GM12878 (cell line): ENCODE results near the gene FGF14. TPM values are rescaled to one million over a fixed set of nuclear protein-coding genes. Genes with fewer than 3 reads are reported as not detected.

Experiments used
- ATAC-seq: fragments of 200-7000 bp; cut with Tn5 transposase; 3 replicates; pipeline ENCODE4 v1.9.1; 2020; ENCODE audit warnings: mild to moderate bottlenecking, moderate library complexity
- BruUV-seq: library from RNA; stranded (reverse); fragments of 400-500 nt; replicated peaks from 2 replicates; lab custom pipeline; 2021; lab: Mats Ljungman, UMichigan
- CTCF ChIA-PET: fragments of 300-600 bp; sonication (Branson Sonifier 250); formaldehyde crosslinking; extraction: SDS; loops from one replicate; lab custom pipeline; 2021; ENCODE audit warnings: inconsistent platforms; lab: Yijun Ruan, JAX
- POLR2A ChIA-PET: fragments of 350-600 bp; formaldehyde crosslinking; extraction: SDS; loops from one replicate; lab custom pipeline; 2021; ENCODE audit warnings: inconsistent platforms; lab: Charles Lee
- RAD21 ChIA-PET: fragments of 300-600 bp; sonication (Branson Sonifier 250); formaldehyde crosslinking; loops from one replicate; lab custom pipeline; 2023; ENCODE audit warnings: antibody characterized with exemption; ENCODE audit not compliant: unreplicated experiment; lab: Charles Lee
- SMC1A ChIA-PET: fragments of 300-600 bp; sonication (Branson Sonifier 250); formaldehyde crosslinking; loops from one replicate; lab custom pipeline; 2023; ENCODE audit not compliant: unreplicated experiment, uncharacterized antibody; lab: Charles Lee
- DNase-seq: peaks from one replicate; pipeline ENCODE4 v3.0.0-alpha.2; 2011; ENCODE audit warnings: low read depth, low spot score
- FAIRE-seq: peaks from 3 replicates; lab custom pipeline; 2011; peaks lifted over from hg19 to GRCh38; lab: Jason Lieb, UNC
- H2AFZ ChIP-seq: 2 replicates; pipeline ENCODE4 v1.6.0; 2011; ENCODE audit warnings: low read depth, low read length, control low read depth; ENCODE audit not compliant: control insufficient read depth
- H3K27ac ChIP-seq: 2 replicates; pipeline ENCODE4 v1.5.1; 2011; ENCODE audit warnings: control low read depth; ENCODE audit not compliant: control insufficient read depth, insufficient read depth
- H3K27me3 ChIP-seq, 2 experiments: replicated peaks in 1 of 2; 2 replicates each; pipeline versions ENCODE4 v1.6.0 to v1.6.1; 2011; ENCODE audit warnings: low read length in 1 of 2; ENCODE audit not compliant: control insufficient read depth in 2 of 2, insufficient read depth in 2 of 2
- H3K36me3 ChIP-seq, 2 experiments: 2 replicates each; pipeline ENCODE4 v1.5.1; 2011; ENCODE audit warnings: low read length in 1 of 2; ENCODE audit not compliant: control insufficient read depth in 2 of 2, insufficient read depth in 2 of 2
- H3K4me1 ChIP-seq: 2 replicates; pipeline ENCODE4 v1.6.1; 2011; ENCODE audit warnings: mild to moderate bottlenecking, low read length, moderate library complexity, mixed read lengths; ENCODE audit not compliant: control insufficient read depth, insufficient read depth
- H3K4me2 ChIP-seq: 2 replicates; pipeline ENCODE4 v1.6.0; 2011; ENCODE audit warnings: control low read depth; ENCODE audit not compliant: control insufficient read depth, insufficient read depth
- H3K4me3 ChIP-seq: fragments of 200-600 bp; sonication (generic); 2 replicates; pipeline ENCODE4 v1.5.1; 2016
- H3K79me2 ChIP-seq: 2 replicates; pipeline ENCODE4 v1.6.0; 2011; ENCODE audit warnings: low read length; ENCODE audit not compliant: control insufficient read depth, insufficient read depth
- H3K9ac ChIP-seq: 2 replicates; pipeline ENCODE4 v1.8.0; 2011; ENCODE audit warnings: low read length, control low read depth, mixed read lengths; ENCODE audit not compliant: control insufficient read depth, insufficient read depth
- H3K9me3 ChIP-seq: replicated peaks from 3 replicates; pipeline ENCODE4 v1.5.1; 2011; ENCODE audit warnings: mild to moderate bottlenecking, low read length; ENCODE audit not compliant: control insufficient read depth, insufficient read depth
- H4K20me1 ChIP-seq: 2 replicates; pipeline ENCODE4 v1.6.0; 2011; ENCODE audit not compliant: control insufficient read depth, insufficient read depth
- ASH2L ChIP-seq: fragments of 300-600, 200-600 bp; sonication (generic); IDR thresholded peaks from 2 replicates; pipeline ENCODE4 v1.6.1; 2017; ENCODE audit warnings: low read depth, mild to moderate bottlenecking, borderline replicate concordance
- BMI1 ChIP-seq: fragments of 450-650 bp; IDR thresholded peaks from 2 replicates; pipeline ENCODE4 v1.6.1; 2016; ENCODE audit warnings: mild to moderate bottlenecking, moderate library complexity, borderline replicate concordance
- BRCA1 ChIP-seq: IDR thresholded peaks from 2 replicates; pipeline ENCODE4 v1.6.1; 2011; ENCODE audit warnings: low read depth, low read length, improper control_type of control experiment
- CREB1 ChIP-seq: IDR thresholded peaks from 2 replicates; pipeline ENCODE4 v1.6.1; 2012; ENCODE audit warnings: low read depth, mild to moderate bottlenecking, inconsistent platforms
- FOS ChIP-seq: IDR thresholded peaks from 3 replicates; pipeline ENCODE4 v1.6.1; 2011; ENCODE audit warnings: borderline replicate concordance; ENCODE audit not compliant: insufficient read length; ENCODE audit errors: extremely low read depth
- HCFC1 ChIP-seq: fragments of 150-350 bp; IDR thresholded peaks from 2 replicates; pipeline ENCODE4 v1.6.1; 2014; ENCODE audit warnings: low read length
- LARP7 ChIP-seq: fragments of 450-650 bp; IDR thresholded peaks from 2 replicates; pipeline ENCODE4 v1.6.1; 2017; ENCODE audit warnings: mild to moderate bottlenecking
- NFIC ChIP-seq: IDR thresholded peaks from 2 replicates; pipeline ENCODE4 v1.6.1; 2012; ENCODE audit warnings: low read depth, mild to moderate bottlenecking, inconsistent platforms, low read length, moderate library complexity
- NRF1 ChIP-seq: conservative IDR thresholded peaks from 2 replicates; pipeline ENCODE4 v1.6.1; 2011; ENCODE audit warnings: mild to moderate bottlenecking, low read depth, low read length, improper control_type of control experiment
- RAD51 ChIP-seq: fragments of 450-650 bp; IDR thresholded peaks from 2 replicates; pipeline ENCODE4 v1.6.1; 2016; ENCODE audit warnings: moderate library complexity, mild to moderate bottlenecking, inconsistent platforms
- RB1 ChIP-seq: fragments of 450-650 bp; formaldehyde crosslinking; IDR thresholded peaks from 2 replicates; pipeline ENCODE4 v1.6.1; 2017; ENCODE audit warnings: mild to moderate bottlenecking, borderline replicate concordance
- RBBP5 ChIP-seq: fragments of 200-600 bp; sonication (generic); conservative IDR thresholded peaks from 2 replicates; pipeline ENCODE4 v1.6.1; 2016
- SMARCA5 ChIP-seq: fragments of 450-650 bp; IDR thresholded peaks from 2 replicates; pipeline ENCODE4 v1.6.1; 2017; ENCODE audit warnings: mild to moderate bottlenecking
- TBL1XR1 ChIP-seq: IDR thresholded peaks from 2 replicates; pipeline ENCODE4 v1.6.1; 2012; ENCODE audit warnings: low read depth, low read length, improper control_type of control experiment
- YBX1 ChIP-seq: fragments of 450-650 bp; IDR thresholded peaks from 2 replicates; pipeline ENCODE4 v1.6.1; 2016; ENCODE audit warnings: antibody characterized with exemption
- ZNF384 ChIP-seq: IDR thresholded peaks from 2 replicates; pipeline ENCODE4 v1.6.1; 2012; ENCODE audit warnings: low read depth, mild to moderate bottlenecking, low read length, improper control_type of control experiment, borderline replicate concordance
- WGBS: methylation state at CpG from one replicate; pipeline ENCODE4 v1.1.6; 2016; ENCODE audit warnings: low lambda C conversion rate; ENCODE audit not compliant: insufficient replicate concordance, insufficient coverage; ENCODE audit errors: missing lambda C conversion rate; 5-methylcytosine and 5-hydroxymethylcytosine counted together
- in situ Hi-C: fragments of 300-500 bp; cut with MboI; formaldehyde crosslinking; loops from 9 replicates; pipeline ENCODE4 v1.14.3; 2018; ENCODE audit warnings: mixed read lengths
- intact Hi-C: fragments of 100-400 bp; cut with micrococcal nuclease; formaldehyde crosslinking; loops from one replicate; pipeline ENCODE4 v1.14.2; 2022; ENCODE audit not compliant: unreplicated experiment
- polyA plus RNA-seq, 11 experiments: library from polyadenylated mRNA; depleted of rRNA in 4 of 11; unstranded in 6 of 11; stranded (reverse) in 5 of 11; fragments of >200 nt; fragmentation: Nextera tagmentation in 4 of 11; fragmentation: Illumina TruSeq in 1 of 11; extraction: Ambion mirVana in 4 of 11; extraction: Trizol in 1 of 11; gene quantifications; 1 replicate in 1 of 11; 2 replicates in 10 of 11; pipeline versions ENCODE4 v1.2.1 to v1.2.3, GENCODE V29; 2011 to 2016; ENCODE audit warnings: inconsistent platforms in 2 of 11, missing spikeins in 2 of 11, low read depth in 1 of 11
- total RNA-seq, 4 experiments: library from RNA; depleted of rRNA in 3 of 4; stranded (reverse); fragments of >200 nt in 3 of 4; fragmentation: Illumina TruSeq in 1 of 4; extraction: Trizol in 1 of 4; gene quantifications; 2 replicates each; pipeline versions ENCODE4 v1.2.1 to v1.2.3, GENCODE V29; 2013 to 2021
- TF ChIP-seq, protein P1 (sequence below): fragments of 150-350 bp; IDR thresholded peaks from 2 replicates; pipeline ENCODE4 v1.6.1; 2014; ENCODE audit warnings: mild to moderate bottlenecking, low read depth, low read length
- TF ChIP-seq, protein P2 (sequence below): fragments of 150-350 bp; IDR thresholded peaks from 2 replicates; pipeline ENCODE4 v1.6.1; 2016; ENCODE audit warnings: low read depth, low read length

FGF14 gene
- total and polyA plus RNA-seq, 10 of the 15 experiments (the other 5 are each of a cell fraction or from before 2014, with no cell fraction given) = under 0.01 to 0.44 (median 0.04) TPM

DNA sequence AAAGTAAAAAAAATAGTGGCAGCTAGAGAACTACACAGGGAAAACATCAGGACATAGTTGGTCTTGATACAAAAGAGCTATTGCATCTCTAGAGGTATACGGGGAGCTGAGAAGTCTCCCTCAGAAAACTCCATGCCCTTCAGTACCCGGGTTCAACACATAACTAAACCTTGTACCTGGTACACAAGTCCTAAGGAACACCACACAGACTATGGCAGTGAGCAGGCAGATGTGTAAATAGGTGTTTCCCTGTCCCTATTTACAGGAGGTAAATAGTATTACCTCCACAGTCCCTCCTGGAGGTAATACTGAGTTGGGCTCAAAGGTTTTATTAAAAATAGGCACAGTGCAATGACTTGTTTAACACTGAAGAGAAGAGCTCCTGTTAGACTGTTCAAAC, 5.9 kb downstream of the FGF14 start:
- no peak for FAIRE-seq
- H3K4me1 ChIP-seq = no peaks in the 10 kb centered on the region; the same call in 1 of the 2 replicates
- no peak for DNase-seq
- no peak for ATAC-seq
- no peak overlapping the region for H3K27ac ChIP-seq
- no peak overlapping the region for H2AFZ ChIP-seq
- no peaks in the 10 kb centered on the region for H4K20me1 ChIP-seq
- H3K4me2 ChIP-seq = no peak overlapping the region
- no peaks in the 10 kb centered on the region; the same call in 2 of the 3 replicates for H3K9me3 ChIP-seq
- WGBS = 69% methylated on average over 2 of the region's 2 CpGs
- SMC1A ChIA-PET = interaction anchor here (1.7 kb wide), 1 partner anchor 45 kb away, joined by 5 read pairs; no protein-coding TSS in a partner anchor
- TF ChIP-seq ZNF384 (no peak), TBL1XR1 (no peak), RBBP5 (no peak), BMI1 (no peak), SMARCA5 (no peak), YBX1 (no peak), NRF1 (no peak), FOS (no peak), RB1 (no peak), NFIC (no peak), RAD51 (no peak), ASH2L (no peak), CREB1 (no peak), HCFC1 (no peak), BRCA1 (no peak), LARP7 (no peak)
- TF ChIP-seq, protein P1, sequence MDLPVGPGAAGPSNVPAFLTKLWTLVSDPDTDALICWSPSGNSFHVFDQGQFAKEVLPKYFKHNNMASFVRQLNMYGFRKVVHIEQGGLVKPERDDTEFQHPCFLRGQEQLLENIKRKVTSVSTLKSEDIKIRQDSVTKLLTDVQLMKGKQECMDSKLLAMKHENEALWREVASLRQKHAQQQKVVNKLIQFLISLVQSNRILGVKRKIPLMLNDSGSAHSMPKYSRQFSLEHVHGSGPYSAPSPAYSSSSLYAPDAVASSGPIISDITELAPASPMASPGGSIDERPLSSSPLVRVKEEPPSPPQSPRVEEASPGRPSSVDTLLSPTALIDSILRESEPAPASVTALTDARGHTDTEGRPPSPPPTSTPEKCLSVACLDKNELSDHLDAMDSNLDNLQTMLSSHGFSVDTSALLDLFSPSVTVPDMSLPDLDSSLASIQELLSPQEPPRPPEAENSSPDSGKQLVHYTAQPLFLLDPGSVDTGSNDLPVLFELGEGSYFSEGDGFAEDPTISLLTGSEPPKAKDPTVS = no peak
- TF ChIP-seq, protein P2, sequence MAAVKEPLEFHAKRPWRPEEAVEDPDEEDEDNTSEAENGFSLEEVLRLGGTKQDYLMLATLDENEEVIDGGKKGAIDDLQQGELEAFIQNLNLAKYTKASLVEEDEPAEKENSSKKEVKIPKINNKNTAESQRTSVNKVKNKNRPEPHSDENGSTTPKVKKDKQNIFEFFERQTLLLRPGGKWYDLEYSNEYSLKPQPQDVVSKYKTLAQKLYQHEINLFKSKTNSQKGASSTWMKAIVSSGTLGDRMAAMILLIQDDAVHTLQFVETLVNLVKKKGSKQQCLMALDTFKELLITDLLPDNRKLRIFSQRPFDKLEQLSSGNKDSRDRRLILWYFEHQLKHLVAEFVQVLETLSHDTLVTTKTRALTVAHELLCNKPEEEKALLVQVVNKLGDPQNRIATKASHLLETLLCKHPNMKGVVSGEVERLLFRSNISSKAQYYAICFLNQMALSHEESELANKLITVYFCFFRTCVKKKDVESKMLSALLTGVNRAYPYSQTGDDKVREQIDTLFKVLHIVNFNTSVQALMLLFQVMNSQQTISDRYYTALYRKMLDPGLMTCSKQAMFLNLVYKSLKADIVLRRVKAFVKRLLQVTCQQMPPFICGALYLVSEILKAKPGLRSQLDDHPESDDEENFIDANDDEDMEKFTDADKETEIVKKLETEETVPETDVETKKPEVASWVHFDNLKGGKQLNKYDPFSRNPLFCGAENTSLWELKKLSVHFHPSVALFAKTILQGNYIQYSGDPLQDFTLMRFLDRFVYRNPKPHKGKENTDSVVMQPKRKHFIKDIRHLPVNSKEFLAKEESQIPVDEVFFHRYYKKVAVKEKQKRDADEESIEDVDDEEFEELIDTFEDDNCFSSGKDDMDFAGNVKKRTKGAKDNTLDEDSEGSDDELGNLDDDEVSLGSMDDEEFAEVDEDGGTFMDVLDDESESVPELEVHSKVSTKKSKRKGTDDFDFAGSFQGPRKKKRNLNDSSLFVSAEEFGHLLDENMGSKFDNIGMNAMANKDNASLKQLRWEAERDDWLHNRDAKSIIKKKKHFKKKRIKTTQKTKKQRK = no peak
- BruUV-seq = no TSS peak
- no peaks in the 10 kb centered on the region for H3K36me3 ChIP-seq
- RAD21 ChIA-PET = interaction anchor here (1.5 kb wide), 1 partner anchor 61 kb away, joined by 4 read pairs; no protein-coding TSS in a partner anchor
- no peaks in the 10 kb centered on the region for H3K79me2 ChIP-seq
- H3K9ac ChIP-seq = no peak overlapping the region
- CTCF ChIA-PET = interaction anchor here (1.1 to 1.3 kb wide), 2 partner anchors 10 to 61 kb away, joined by 3 read pairs; no protein-coding TSS in a partner anchor
- intact Hi-C loops (no loop called here), in situ Hi-C loops (no loop called here)
- peaks cover 6 to 9% of the 10 kb centered on the region in 2 experiments for H3K27me3 ChIP-seq
- POLR2A ChIA-PET = no interaction called here
- H3K4me3 ChIP-seq = no peak overlapping the region
